Measurements from ENCODE around the gene CERK. TPM values are rescaled to one million over a fixed set of nuclear protein-coding genes. Genes with fewer than 3 reads are reported as not detected.

Gene CERK
- polyA plus RNA-seq, 1 of the 3 experiments (the other 2 are of a cell fraction), result 32.6 TPM

- peaks cover 70% of the 10 kb centered on the region for H3K79me2 ChIP-seq (ENCODE audit: insufficient read depth)
- CTCF ChIA-PET, result interaction anchor here (1.9 kb wide), 1 partner anchor 160 kb away, joined by 13 read pairs; no protein-coding TSS in a partner anchor
- POLR2A ChIA-PET, result no interaction called here
Measured at GRCh38 chr22:46723882-46724281, 14.2 kb downstream of the CERK start.

DNA sequence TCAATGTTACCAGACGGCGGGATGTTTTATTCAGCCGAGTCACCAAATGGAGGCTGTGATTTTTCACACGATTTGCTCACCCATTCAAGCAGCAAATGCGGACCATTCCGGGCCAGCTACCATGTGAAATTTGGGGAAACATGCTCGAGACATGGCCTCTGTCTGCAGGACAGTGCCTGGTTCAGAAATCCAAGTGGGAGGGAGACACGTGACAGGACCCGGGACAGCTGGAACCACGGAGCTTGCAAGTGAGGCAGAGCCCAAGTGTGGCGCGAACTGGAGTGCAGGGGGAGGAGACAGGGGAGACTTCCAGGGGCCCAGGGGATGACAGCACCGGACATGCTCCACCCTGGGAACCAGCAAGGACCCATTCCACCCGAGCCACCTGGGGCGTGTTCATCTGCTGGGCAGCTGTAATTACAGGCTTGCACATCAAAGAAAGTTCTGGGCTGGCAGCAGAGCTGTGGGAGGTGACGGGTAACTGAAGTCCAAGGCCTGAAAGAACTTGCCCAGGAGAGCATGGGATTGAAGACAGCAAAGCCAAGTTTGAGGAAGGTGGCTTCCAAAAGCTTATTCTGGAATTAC lies 16.5 kb downstream of the CERK start:
- ChIA-PET CTCF (interaction anchor here (1.2 to 3.1 kb wide), 5 partner anchors 9 to 158 kb away, joined by 3 to 16 read pairs (median 3); no protein-coding TSS in a partner anchor), POLR2A (no interaction called here)
- Histone ChIP-seq H3K36me3 (replicated peaks in 1 of 2; ENCODE audit: control insufficient read depth in 1 of 2, insufficient read depth in 2 of 2, low read length in 1 of 2) (peaks cover 23 to 29% of the 10 kb centered on the region in 2 experiments), H3K4me1 (ENCODE audit: control insufficient read depth in 1 of 2, insufficient read depth in 2 of 2, low read depth in 1 of 2, low read length in 1 of 2) (peaks cover 0 to 14% of the 10 kb centered on the region in 2 experiments; a peak in 1 of 4 replicates), H3K4me3 (ENCODE audit: low read depth in 2 of 2, low read length in 1 of 2) (no peak overlapping the region), H3K9me3 (no peaks in the 10 kb centered on the region), H3K27me3 (ENCODE audit: insufficient read depth) (no peaks in the 10 kb centered on the region), H3F3A (replicated peaks; ENCODE audit: insufficient read depth) (no peaks in the 10 kb centered on the region), H4K20me1 (ENCODE audit: insufficient read depth) (peaks cover 47% of the 10 kb centered on the region), H3K79me2 (ENCODE audit: insufficient read depth) (peaks cover 60% of the 10 kb centered on the region), H3K9me2 (no peaks in the 10 kb centered on the region), H3K9ac (no peak overlapping the region), H3K27ac (ENCODE audit: low read depth in 2 of 2, low read length in 1 of 2) (no peak overlapping the region), H2AFZ (ENCODE audit: low read depth) (no peak overlapping the region), H3K4me2 (no peak overlapping the region)
- 95% methylated on average over 15 of the region's 16 CpGs for whole genome bisulfite sequencing (ENCODE audit: low lambda C conversion rate)
- no peak for DNase-seq
- TF ChIP-seq, protein P1, sequence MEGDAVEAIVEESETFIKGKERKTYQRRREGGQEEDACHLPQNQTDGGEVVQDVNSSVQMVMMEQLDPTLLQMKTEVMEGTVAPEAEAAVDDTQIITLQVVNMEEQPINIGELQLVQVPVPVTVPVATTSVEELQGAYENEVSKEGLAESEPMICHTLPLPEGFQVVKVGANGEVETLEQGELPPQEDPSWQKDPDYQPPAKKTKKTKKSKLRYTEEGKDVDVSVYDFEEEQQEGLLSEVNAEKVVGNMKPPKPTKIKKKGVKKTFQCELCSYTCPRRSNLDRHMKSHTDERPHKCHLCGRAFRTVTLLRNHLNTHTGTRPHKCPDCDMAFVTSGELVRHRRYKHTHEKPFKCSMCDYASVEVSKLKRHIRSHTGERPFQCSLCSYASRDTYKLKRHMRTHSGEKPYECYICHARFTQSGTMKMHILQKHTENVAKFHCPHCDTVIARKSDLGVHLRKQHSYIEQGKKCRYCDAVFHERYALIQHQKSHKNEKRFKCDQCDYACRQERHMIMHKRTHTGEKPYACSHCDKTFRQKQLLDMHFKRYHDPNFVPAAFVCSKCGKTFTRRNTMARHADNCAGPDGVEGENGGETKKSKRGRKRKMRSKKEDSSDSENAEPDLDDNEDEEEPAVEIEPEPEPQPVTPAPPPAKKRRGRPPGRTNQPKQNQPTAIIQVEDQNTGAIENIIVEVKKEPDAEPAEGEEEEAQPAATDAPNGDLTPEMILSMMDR (IDR thresholded peaks at IDR 0.05), result no peak
- TF ChIP-seq SMC3 (IDR thresholded peaks at IDR 0.05; ENCODE audit: low read depth, low read length), result no peak
- TF ChIP-seq MAX (IDR thresholded peaks at IDR 0.05; ENCODE audit: low read depth), result no peak
- TF ChIP-seq EZH2phosphoT487 (IDR thresholded peaks at IDR 0.05; ENCODE audit: borderline replicate concordance, low read depth), result no peak
- no peak for TF ChIP-seq GABPA (IDR thresholded peaks at IDR 0.05; ENCODE audit: low read depth)

More at GRCh38 chr22:46723882-46724281, 14.2 kb downstream of the CERK start:
- peaks cover 68% of the 10 kb centered on the region for H4K20me1 ChIP-seq (ENCODE audit: insufficient read depth)
- no peak overlapping the region for H3K4me3 ChIP-seq (ENCODE audit: low read depth in 2 of 2, low read length in 1 of 2)
- peaks cover 0 to 37% of the 10 kb centered on the region in 2 experiments; a peak in 1 of 4 replicates for H3K4me1 ChIP-seq (ENCODE audit: control insufficient read depth in 1 of 2, insufficient read depth in 2 of 2, low read depth in 1 of 2, low read length in 1 of 2)
- no peaks in the 10 kb centered on the region for H3K9me3 ChIP-seq
- H3K36me3 ChIP-seq (replicated peaks in 1 of 2; ENCODE audit: control insufficient read depth in 1 of 2, insufficient read depth in 2 of 2, low read length in 1 of 2), result peaks cover 10 to 16% of the 10 kb centered on the region in 2 experiments
- H3K9me2 ChIP-seq, result no peaks in the 10 kb centered on the region
- no peak overlapping the region for H3K27ac ChIP-seq (ENCODE audit: low read depth in 2 of 2, low read length in 1 of 2)
- H3K4me2 ChIP-seq, result no peak overlapping the region
- no peaks in the 10 kb centered on the region for H3F3A ChIP-seq (replicated peaks; ENCODE audit: insufficient read depth)
- WGBS (ENCODE audit: low lambda C conversion rate), result 93% methylated on average over 9 of the region's 9 CpGs
- H3K27me3 ChIP-seq (ENCODE audit: insufficient read depth), result no peaks in the 10 kb centered on the region
- no peak for DNase-seq
- no peak overlapping the region for H2AFZ ChIP-seq (ENCODE audit: low read depth)
- no peak overlapping the region for H3K9ac ChIP-seq
- TF ChIP-seq FOSL2 (IDR thresholded peaks at IDR 0.05; ENCODE audit: borderline replicate concordance, low read depth) (no peak), ELF1 (IDR thresholded peaks at IDR 0.05) (no peak), RCOR1 (IDR thresholded peaks at IDR 0.05; ENCODE audit: low read length) (no peak), TAF1 (IDR thresholded peaks at IDR 0.05; ENCODE audit: borderline replicate concordance, low read depth, low read length) (no peak)
